GM19324 (cell line): ENCODE measurements around the gene LYVE1.

Source experiments
- ATAC-seq: cut with Tn5 transposase; IDR thresholded peaks from one replicate; pipeline ENCODE4 v1.9.1; 2021; ENCODE audit warnings: mild to moderate bottlenecking, moderate library complexity; ENCODE audit not compliant: unreplicated experiment, low FRiP score

Gene LYVE1

DNA sequence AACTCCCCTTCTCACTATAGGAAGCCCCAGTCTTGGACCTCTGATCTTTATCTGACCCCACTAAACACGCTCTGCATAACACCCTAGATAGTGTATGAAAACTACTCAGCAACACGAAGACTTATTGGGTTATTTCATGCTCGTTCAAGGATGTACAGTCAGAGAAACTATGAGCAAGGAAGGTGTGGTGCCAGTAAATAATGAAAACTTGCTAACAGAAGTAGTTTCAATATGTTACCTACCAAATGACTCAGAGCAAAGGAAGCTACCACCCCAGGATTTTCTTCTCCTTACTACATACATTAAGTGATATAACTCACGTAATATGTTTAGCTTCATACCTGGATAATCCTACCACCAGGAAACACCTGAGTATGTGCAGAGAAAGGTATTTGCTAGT is 25.9 kb upstream of the LYVE1 start:
- ATAC-seq, result no peak

DNA sequence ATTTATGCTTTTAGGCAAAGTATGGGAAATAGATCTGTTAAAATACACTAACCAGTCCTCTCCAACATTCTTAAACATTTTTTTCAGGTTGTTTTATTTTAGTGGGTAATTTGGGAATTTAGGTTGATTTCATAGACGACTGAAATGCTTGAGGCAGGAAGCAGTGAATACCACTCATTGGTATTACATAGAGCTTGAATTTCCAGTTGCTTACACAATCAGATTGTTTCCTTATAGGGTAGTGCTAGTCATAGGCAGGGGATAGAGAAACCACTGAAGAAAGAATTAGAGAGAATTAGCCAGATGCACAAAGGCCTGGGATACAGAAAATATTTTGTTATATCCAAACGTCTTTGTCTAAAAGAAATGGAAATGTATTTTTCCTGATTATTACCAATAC is 23.9 kb upstream of the LYVE1 start:
- no peak for ATAC-seq

DNA sequence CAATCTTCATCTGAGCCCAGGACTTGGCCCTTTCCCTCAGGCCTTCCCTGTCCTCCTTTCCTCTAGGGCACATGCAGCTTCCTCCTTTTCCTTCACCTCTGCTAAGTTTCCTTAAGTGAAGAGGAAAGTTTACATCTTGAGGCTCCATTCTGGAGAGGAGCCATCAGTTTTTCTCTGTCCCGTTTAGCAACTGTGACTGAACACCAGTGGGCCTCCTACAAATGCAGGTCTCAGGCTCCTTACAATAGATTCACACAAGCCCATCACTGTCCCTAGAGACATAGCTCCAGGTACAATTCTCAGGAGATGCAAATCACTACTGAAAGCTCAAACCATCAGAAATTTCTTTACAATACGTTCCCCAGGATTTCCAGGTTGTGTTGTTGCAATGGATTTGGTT is 23.3 kb upstream of the LYVE1 start:
- ATAC-seq, result no peak

DNA sequence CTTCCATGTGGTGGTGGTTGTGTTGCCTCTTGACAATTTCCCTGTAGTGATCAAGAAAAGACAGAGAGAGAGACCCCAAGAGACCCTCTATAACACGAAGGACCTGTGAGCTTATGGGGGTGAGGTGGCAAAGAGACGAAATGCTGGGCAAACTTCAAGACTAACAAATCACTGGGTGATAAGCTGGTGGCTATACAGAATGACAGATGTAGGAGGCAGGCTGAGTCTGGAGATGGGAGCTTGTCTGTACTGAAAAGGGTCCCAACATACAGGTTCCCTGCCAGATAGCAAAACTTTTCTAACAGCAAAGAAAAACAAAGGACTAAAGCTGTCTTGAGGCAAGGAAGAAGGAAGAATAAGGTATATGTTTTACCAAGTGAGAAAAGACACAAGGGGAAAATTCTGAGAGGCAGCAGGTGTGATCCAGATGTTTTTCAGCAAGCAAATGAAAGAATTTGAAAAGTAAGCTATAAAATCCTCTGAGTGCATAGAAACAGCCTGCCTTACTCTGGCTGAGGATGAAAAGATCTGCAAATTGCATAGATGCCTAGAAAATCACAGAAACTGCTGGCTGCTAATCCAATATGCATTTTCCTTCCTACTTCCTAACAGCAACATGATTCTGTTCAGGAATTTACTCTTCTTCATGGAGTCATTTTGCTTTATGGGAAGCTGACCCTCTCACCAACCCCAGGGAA is 21.9 kb upstream of the LYVE1 start:
- no peak for ATAC-seq

DNA sequence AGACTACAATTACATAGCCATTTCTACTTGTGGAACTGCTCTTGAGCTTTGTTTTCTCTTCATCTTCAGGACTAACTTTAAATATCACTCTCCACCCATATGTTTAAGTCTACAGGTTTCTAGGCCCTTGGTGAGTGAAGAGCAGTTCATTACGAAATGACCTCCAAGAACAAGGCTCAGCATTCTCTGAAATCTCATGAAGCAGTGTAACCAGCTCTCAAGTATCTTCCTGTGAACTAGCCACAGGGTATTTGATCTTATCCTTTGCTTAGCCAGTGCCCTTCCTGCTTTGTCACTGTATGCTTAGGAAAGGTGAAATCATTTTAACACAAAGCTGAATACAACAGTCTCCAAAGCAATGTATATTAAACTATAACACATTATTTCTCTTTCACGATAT is 20.4 kb upstream of the LYVE1 start:
- no peak for ATAC-seq

DNA sequence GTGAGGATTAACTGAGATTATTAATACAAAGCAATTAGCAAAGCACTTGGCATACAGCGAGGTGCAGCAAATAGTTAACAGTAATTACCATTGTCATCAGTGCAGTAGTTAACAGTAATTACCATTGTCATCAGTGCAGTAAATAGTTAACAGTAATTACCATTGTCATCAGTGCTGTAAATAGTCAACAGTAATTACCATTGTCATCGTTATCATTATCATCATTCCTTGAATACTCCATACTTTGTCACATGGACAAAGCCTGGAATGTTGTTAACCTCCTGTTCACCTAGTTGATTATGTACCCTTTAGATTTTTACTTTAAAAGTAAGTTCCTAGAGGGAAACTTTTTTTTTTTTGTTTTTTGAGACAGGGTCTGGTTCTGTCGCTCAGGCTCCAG is 19.5 kb upstream of the LYVE1 start:
- no peak for ATAC-seq

DNA sequence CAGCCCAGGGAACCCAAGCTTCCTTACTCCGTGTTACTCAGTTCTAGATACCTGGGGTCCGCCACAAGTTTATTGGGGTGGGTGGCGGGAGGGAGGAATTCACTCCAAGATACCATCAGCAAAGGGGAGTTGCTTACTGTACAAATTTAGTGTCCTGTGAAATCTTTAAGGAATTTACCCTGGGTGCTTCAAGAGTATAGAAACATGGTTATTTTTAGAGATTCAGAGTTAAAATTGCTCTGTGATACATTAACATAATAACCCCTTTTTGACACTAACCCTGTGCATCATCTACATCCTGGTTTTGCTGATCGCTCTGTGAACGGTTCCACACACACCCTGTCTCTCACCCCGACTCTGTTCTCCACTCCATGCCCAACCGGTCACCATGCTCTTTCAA is 18.9 kb upstream of the LYVE1 start:
- no peak for ATAC-seq

DNA sequence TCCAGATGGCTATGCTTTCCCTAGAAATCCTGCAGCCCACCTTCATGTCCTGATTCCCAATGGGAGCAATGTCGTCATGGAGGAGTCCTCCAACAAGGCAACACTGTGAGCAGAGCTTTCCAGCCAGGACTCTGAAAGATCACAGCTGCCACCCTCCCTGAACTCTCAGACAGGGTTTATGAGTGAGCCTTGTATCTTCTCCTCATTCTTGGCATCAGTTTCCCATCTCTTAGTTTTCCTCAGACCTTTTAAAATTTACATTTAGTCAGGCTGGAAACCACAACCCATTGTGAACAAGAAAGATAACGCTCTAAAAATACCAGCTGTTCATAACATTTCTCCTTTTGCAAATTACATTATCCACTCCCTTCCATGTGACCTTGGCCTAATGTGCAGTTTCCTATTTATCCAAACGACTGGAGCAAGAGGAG is 15.6 kb upstream of the LYVE1 start:
- ATAC-seq, result no peak

DNA sequence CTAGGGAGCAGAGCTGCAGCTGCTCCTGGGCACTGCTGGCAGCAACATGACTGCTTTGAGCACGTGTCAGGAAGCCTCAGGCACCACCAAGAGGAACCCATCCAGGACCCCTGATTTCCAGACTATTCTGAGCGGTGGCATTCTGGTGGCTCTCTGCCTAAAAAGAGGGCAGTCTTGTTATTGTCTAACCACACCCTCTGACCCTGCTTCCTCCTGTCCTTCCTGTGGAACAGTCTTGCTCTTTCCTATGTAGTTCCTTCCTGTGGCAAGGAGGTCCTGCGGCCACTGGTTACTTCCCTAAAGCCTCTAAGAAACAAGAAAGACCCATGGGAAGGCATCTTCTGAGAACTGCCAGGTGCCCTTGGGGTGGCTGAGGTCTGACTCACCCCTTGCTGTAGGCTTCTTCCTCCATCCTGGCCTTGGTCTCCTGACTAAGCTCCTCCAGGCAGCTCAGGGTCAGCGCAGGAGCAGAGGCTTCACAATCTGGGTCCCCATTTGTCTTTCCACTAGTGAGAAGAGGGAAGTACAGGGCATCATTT is 13.1 kb upstream of the LYVE1 start:
- ATAC-seq, result no peak

DNA sequence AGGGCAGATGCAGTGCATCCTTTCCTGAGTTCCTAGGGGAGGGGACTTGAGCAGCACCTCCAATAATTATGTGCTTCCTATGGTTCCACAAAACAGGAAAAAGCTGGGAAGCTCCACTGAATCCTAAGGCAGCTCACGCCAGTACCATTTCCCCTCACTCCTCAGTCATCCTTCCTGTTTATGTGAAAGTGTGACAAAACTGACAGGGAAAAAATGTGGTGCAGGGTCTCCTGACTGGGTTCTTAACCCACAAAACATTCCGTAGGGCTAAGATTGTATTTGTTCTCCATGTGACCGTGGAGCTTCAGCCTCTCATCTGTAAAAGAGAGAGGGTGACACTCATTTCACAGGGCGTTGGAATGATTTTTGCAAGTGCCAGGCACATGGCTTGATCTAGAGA is 12.2 kb upstream of the LYVE1 start:
- ATAC-seq, result no peak

DNA sequence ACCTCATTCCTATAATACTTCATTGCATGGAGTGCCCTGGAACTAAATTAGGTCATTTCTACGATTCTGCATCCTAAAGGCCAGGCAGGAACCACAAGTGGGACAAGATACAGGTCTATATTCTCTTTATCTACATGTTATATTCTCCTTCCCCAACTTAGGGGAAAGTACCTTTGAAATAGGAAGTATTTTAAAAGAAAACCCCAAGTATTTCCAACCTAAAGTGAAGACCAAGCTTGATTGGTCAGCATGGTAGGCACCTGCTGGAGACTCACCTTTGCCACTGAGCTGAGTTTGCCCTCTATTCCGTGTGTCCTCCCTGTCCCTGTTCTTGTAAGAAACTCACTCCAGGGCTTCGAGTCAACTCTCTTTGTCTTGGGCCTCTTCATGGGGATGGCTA is 11.2 kb upstream of the LYVE1 start:
- ATAC-seq, result no peak

DNA sequence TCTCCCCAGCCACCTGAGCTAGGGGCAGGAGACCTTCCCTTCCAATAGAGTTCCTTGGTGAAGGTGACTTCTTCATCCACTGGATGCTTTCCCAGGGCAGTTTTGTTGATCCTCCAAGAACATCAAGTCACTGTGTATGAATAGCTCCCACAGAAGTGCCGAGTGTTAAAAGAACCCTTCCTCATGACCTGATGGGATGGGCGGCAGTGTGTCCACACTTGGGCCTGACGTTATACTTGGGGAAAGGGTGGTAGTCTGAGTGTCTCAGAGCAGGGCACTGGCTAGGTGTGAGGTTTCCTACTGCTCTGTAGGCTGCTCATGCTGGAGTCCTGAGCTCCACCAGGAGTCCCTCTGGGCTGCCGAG is 7.6 kb upstream of the LYVE1 start:
- no peak for ATAC-seq

DNA sequence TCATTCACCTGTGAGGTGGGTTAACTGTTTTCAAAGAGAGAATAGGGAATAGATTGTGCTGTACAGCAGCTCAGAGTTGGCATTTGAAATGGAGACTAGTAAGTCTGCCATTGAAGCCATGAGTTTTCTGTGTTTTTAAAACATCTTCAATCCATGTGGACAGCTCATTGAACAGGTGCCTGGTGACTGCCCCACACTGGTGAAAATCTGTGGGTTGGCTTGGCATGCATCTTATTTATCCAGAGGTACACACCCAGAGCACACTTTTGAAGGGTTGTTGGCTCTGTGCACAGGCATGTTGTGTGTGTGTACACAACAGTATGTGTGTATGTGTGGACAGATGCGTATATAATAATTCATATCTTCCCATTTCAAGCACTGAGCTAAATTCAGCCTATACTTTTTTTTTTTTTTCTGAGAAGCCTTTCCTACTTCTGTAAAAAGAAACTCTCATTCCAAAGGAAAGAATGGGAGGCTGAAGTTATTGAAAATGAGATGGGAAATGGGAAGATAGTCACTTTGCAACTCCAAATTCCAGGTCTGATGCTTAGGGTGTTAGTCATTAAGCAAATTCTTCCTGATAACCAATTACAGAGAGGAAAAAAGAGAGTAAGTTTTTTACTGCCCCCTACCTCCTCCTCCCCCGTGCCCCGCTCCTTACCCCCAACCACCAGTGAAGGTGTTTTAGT is 7.0 kb upstream of the LYVE1 start:
- no peak for ATAC-seq

DNA sequence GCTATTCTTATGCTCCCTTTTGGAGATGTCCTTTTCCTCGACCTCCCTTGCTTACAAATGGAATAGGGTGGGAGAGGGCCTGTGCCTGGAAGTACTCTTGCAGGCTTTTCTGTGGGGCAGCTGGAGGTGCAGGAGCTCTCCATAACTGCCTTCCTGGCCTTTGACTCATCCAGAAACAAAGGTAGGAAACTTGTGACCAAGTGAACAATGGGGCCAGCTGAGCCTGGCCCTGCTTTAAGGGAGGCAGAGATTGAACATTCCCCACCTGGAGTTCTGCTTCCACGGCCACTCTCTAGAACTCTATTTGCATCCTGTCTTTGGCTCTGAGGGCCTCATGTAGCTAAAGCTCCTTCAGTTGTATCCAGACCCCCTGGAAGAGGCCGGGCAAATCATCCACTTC is 5.1 kb upstream of the LYVE1 start:
- ATAC-seq, result no peak

DNA sequence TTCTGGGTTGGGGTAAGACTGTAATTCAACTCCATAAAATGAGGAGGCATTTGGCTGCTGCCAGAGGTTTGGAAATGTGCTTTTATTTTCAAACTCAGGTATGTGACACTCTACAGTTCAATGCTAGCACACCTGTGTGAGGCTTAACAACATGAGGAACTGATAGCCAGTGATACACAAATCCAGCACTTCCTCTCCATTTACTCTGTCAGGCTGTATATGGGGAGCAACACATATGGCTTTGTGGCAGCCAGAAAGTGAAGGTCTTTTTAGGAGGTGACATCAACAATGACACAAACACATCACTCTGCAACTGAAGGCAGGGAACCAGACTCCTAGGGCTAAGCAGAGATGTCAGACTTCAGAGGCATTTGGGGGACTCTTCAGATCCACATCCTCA is 4.6 kb upstream of the LYVE1 start:
- no peak for ATAC-seq

DNA sequence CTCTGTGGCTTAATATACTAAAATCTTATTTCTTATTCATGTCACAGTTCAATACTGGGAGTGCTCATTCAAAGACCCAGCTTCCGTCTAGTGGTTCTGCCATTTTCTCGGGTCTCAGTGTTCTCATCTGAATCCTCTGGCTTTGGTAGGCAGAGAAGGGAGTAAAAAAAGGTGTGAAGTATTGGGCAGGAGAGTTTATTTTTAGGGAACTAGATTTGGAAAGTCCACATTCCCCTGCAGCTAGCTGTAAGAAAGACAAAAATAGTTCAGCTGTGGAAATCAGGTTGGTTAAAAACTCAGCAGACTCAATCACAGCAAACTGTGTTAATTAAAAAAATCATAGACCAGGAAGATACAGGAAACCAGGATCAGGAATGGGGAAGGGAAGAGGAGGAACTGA is 4.1 kb upstream of the LYVE1 start:
- no peak for ATAC-seq

DNA sequence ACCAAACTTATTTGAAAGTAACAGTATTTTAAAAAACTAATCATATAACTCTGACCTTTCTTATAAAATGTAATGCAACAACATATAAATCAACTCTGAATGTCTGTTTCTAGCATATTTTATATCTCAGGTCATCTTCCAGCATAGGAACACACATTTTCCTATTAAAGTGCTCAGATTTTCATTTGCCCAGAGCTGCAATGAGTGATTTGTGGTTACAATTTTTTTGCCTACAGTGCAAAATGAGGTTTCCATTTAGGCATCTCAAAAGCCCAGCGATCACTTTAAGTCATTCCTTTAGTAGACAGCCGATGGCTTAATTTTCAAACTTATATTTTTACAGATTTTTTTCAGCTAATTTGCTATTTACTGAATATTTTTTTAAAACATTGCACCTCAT is 1.0 kb downstream of the LYVE1 start:
- ATAC-seq, result no peak

DNA sequence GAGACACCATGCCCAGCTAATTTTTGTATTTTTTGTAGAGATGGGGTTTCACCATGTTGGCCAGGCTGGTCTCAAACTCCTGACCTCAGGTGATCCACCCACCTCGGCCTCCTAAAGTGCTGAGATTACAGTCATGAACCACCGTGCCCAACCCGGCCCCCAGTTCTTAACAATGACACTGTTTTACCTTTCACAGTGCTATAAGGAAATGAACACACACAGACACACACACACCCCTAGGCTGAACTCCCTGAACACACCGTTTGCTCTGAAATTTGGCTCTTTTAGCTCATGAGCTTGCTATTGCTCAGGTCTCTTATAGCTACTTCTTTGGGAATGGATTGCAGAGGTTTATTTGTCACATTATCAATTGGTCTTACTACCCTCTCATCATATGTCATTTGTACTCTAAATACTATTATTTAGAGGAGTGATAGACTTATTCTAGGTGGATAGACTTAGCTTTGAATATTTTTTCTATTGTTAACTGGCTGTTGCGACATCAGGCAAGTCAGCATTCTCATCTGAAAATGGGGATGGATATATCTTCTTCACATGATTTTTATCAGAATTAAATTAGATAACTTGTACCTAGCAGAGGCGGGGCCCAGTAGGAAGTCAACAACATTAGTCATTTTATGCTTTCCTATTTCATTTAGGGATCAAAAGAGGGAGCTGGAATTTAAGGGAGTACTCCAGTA is 2.1 kb downstream of the LYVE1 start:
- no peak for ATAC-seq

DNA sequence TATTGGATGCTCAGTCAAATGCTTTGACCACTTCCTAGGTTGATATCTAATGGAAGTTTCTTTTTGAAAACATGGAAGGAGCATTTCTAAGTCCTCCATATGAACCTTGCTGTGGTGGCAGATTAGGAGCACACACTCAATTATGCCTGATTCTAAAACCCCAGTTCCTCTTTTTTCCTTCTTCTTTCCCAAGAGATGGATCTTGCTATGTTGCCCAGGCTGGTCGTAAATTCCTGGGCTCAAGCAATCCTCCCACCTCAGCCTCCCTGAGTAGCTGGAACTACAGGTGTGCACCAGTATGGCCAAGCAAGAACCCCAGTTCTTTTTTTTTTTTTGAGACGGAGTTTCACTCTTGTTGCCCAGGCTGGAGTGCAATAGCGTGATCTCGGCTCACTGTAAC is 3.0 kb downstream of the LYVE1 start:
- ATAC-seq, result no peak

DNA sequence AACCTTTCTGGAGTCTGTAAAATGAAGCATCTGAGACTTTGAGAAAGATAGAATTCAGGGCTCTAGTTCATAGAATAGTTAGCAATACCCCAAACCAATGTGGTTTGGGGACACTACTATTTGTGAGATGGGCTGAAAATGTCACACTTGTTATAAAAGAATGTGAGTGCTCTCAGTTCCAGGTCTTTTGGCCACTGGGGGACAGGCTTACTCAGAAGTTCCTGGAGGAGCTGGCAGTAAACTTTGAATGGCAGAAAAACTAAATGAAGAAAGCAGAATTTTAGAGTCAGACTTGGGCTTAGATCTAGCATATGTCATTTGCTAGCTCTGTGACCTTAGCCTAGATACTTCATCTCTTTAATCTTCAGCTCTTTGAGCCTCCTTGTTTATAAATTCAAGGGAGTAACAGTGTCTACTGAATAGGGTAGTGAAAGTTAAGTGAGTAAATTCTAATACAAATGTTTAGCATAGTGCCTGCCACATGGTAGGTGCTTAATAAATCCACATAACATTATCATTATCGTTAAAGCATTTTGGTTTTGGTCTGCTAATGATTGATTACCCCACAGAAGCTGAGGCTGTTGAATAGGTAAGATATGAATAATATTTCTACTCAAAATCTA is 3.7 kb downstream of the LYVE1 start:
- no peak for ATAC-seq

DNA sequence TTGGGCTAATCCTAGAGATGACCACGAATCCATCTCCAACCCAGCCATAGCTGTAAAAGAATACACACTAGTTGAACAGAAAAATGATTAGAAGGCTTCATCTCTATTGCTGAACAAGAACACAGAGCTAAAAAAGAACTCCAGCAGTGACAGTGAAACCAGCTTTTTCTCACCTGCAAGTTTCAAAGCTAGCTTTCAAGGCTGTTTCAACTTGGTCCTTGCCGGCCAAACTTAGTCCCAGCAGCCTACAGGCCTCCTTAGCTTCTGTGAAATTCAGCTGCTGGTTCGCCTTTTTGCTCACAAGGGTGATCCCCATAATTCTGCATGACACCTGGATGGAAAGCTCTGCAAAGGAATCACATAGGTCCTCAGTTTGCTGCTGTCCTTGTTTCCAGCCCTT is 4.4 kb downstream of the LYVE1 start:
- ATAC-seq, result no peak
